ENCODE data around the gene FNDC10.

DNA sequence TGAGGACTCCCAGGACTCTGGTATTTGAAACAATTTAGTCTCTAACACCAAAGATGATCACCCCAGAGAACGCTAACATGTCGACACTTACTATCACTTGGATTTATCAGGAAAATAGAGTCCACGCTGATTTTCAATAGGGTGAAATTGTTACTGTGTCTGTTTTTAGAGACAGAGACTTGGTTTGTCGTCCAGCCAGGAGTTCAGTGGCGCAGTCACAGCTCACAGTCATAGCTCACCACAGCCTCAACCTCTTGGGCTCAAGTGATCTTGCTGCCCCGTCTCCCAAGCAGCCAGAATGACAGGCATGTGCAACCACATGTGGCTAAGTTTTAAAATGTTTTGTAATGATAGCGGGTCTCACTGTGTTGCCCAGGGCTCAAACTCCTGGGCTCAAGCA, 30.6 kb downstream of the FNDC10 start:
- TF ChIP-seq CTCF (IDR thresholded peaks at IDR 0.05; ENCODE audit: insufficient read depth, low read depth, low read length) (no peak), EZH2 (IDR thresholded peaks at IDR 0.05; ENCODE audit: insufficient read depth, low read length) (no peak)
